Spleen (tissue), 7 donors: ENCODE measurements around the gene MMAB.

ENCODE experiments used
- POLR2A ChIP-seq, 3 donors: fragments of 450-650 bp; IDR thresholded peaks; one replicate each; pipeline ENCODE4 v1.5.1; 2017; ENCODE audit warnings: antibody characterized with exemption in 3 of 3, mild to moderate bottlenecking in 1 of 3
- POLR2AphosphoS5 ChIP-seq, 3 donors: sonication (generic); formaldehyde crosslinking; IDR thresholded peaks; one replicate each; pipeline ENCODE4 v1.5.1; 2017; ENCODE audit warnings: antibody characterized with exemption in 3 of 3
- TF ChIP-seq, protein P1 (sequence below), 11 experiments: fragments of 200-600 bp in 7 of 11; fragments of 450-650 bp in 4 of 11; sonication (generic) in 4 of 11; IDR thresholded peaks in 8 of 11; conservative IDR thresholded peaks in 3 of 11; 1 replicate in 7 of 11; 2 replicates in 4 of 11; pipeline versions ENCODE4 v1.4.0 to v1.8.0; 2016 to 2021; ENCODE audit warnings: antibody characterized with exemption in 11 of 11, inconsistent platforms in 4 of 11, mild to moderate bottlenecking in 1 of 11
- donor health status: DM: no; HTN: no; CAD: no; lungs with moderate emphysema.
- donor health status: DM: no; HTN: no; CAD: no.
- donor health status: DM: no; HTN: no; CAD: no.

DNA sequence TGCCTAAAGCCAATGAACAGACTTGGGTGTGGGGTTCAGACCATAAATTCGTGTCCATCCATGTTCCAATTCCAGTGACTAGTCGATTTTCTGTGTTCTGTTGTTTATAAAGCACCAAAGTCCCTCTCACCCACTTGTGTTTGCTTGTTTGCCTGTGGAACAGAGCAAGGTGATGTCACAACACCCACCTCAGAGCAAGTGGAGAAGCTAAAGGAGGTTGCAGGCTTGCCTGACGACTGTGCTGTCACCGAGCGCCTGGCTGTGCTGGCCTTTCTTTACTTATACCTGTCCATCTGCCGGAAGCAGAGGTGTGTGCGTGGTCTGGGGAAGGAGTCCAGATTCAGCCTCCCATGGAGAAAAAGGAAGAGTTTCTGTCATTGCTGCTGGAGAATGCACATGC, 6.3 kb upstream of the MMAB start:
- TF ChIP-seq POLR2AphosphoS5 (IDR thresholded peaks at IDR 0.05), result no peak
- TF ChIP-seq, protein P1, sequence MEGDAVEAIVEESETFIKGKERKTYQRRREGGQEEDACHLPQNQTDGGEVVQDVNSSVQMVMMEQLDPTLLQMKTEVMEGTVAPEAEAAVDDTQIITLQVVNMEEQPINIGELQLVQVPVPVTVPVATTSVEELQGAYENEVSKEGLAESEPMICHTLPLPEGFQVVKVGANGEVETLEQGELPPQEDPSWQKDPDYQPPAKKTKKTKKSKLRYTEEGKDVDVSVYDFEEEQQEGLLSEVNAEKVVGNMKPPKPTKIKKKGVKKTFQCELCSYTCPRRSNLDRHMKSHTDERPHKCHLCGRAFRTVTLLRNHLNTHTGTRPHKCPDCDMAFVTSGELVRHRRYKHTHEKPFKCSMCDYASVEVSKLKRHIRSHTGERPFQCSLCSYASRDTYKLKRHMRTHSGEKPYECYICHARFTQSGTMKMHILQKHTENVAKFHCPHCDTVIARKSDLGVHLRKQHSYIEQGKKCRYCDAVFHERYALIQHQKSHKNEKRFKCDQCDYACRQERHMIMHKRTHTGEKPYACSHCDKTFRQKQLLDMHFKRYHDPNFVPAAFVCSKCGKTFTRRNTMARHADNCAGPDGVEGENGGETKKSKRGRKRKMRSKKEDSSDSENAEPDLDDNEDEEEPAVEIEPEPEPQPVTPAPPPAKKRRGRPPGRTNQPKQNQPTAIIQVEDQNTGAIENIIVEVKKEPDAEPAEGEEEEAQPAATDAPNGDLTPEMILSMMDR (IDR thresholded peaks at IDR 0.05 in 8 of 11, conservative IDR thresholded peaks at IDR 0.05 in 3 of 11), result no peak
- TF ChIP-seq POLR2A (IDR thresholded peaks at IDR 0.05), result no peak
